Pulmonary artery endothelial cell (primary cell): ENCODE data around the gene PEX7. TPM values are rescaled to one million over a fixed set of nuclear protein-coding genes. Genes with fewer than 3 reads are reported as not detected.
"Not testable (repeated sequence)": the region's sequence is repeated elsewhere in the genome, so short reads cannot be mapped to it uniquely, and the experiment has no call there.

Source experiments
- DNase-seq: peaks from one replicate; pipeline ENCODE4 v3.0.0-alpha.2; 2011; ENCODE audit warnings: low read depth, low spot score
- total RNA-seq: library from RNA; depleted of rRNA; stranded (reverse); fragments of >200 nt; gene quantifications from 2 replicates; pipeline ENCODE4 v1.2.3, GENCODE V29; 2014

The PEX7 gene, protein sequence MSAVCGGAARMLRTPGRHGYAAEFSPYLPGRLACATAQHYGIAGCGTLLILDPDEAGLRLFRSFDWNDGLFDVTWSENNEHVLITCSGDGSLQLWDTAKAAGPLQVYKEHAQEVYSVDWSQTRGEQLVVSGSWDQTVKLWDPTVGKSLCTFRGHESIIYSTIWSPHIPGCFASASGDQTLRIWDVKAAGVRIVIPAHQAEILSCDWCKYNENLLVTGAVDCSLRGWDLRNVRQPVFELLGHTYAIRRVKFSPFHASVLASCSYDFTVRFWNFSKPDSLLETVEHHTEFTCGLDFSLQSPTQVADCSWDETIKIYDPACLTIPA
- 4.8 and 7.9 TPM in 2 replicates for total RNA-seq

DNA sequence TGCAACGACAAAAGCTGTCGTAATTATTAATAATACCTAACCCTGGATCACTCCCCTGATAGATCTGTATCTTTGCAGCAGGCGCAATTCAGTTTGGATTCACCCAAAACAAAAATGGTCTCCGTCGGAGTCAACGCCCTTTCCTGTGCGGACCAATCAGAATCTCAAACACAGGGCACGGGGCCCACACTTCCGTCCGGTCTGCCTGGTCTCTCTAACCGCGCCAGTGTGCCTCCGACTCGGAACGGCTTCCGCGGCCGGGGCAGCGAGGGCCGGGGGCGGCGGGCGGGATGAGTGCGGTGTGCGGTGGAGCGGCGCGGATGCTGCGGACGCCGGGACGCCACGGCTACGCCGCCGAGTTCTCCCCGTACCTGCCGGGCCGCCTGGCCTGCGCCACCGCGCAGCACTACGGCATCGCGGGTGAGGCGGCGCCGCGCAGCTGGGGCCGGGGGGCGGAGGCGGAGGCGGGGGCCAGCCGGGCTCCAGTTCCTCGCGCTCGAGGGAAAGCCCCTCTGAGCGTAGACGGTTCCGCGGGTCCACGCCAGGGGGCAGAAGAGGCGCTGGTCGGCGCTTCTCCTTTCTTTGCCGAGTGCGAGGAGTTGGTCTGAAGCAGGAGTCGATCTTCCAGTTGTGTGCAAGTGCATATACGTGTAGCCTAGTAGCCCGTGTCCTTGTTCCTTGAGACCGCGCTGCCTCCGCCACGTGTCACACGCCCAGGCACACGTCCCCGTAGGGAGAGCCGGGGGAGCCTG is at the start of gene PEX7:
Gene PEX7 (plus strand): TSS at position 217 of the 752 bp plus-strand sequence. CDS start 74 bp downstream, at position 291.
- DNase-seq: peak; percentile 71

DNA sequence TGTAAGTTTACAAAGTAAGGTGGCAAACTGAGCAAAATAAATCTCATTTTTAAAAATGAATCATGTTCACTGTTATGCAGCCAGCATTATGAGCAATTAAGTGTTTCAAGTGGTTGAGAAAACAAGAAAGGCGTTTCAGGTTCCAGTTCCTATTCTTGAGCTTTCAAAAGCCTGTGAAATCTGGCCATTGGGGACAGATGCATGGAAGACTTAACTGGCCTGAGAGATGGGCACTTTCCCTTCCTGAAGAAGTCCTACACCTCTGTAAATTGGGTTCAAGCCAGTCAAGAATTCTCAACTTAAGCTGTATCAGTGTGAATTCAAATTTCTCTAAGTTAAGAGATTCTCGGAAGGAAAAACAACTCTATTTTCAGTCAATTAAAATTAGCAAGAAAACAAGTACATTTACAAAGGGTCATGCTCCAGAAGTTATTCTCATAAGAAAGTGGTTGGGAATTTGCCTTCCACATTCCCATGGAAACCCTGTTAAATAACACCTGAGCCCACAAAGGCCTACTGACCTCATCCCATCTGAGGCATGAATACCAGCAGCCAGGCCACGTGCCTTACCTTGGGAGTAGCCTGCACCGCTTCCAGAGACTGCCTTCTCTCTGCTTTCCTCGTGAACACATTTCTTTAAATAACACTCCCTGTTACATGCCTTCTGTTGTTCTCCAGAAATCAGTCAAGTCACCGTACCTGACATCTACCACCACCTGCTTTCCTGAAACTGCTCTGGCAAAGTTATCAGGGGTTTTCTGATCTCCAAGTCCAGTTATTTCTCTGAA is 49.5 kb upstream of the PEX7 start:
- no peak for DNase-seq

DNA sequence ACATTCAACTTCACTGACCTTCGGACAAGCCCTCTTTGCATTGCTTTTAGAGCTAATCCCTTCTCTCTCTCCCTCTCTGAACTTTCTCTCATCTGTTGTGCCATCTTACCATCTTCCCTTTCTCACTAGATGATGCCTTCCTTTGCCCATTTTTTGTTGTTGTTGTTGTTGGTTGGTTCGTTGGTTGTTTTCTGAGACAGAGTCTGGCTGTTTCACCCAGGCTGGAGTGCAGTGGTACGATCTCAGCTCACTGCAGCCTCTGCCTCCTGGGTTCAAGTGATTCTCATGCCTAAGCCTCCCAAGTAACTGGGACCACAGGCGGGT is 49.0 kb upstream of the PEX7 start:
- no peak for DNase-seq

DNA sequence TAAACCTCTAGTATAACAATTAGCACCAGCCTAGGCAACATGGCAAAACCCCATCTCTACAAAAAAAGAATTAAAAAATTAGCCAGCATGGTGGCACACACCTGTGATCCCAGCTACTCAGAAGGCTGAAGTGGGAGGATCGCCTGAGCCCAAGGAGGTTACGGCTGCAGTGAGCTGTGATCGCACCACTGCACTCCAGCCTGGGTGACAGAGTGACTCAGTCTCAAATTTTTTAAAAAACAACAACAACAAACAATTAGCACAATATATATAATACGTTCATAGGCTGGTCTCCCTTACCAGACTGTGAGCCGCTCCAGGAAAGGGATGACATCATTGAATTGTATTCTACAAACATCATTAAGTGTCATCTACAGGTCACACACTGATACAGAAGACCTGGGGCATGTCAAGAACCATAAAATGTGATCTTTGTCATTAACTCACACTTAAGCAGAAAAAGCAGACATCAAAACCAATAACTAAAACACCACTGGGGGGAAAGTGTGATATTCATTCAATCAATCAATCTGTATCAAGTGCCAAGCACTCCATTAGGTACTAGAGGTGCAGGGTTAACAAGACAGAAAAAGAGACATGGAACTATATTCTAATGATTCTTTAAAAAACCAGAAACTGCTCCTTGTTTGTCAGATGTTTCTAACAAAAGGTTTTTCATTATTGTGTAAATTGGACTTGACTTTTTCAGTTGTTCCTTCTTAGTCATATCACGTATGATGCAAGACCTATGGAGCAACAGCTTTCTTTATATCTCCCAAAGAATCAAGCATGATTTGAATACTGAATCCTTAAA is 48.0 kb upstream of the PEX7 start:
- no peak for DNase-seq

DNA sequence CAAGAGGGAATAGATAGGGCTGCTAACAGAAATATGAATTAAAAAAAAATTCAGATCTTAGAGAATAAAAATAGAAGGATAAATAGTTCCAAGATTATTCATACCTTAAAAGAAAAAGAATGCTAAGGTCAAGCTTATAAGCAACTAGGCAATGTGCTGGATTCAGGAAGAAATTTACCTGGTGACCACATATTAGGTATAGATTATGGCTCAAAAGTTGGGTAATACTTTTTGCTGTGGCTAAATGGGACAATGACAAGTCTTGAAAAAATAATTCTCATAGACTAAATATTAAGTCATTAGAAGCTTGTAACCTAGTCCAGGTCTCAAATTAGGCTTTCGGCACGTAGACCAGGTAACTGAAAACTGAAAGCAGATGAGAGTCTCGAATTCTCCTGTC is 47.3 kb upstream of the PEX7 start:
- DNase-seq: no peak

DNA sequence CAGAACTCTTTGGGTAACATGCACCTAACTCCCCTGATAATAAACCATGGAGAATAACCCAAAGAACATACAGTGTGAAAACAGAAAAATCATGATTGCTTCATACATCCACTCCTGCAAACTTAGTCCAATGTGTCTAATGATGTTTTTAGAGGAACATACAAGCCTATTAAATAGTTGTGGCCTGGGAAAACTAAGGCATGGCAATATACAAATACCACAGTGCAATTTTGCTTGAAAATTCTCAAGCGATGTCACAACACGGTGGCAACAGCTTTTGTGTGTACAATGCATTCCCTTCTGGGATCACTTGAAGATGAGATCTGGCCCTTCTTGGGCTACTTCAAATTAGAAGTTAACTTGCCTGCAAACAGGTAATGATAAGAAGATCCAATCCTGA is 46.8 kb upstream of the PEX7 start:
- DNase-seq: no peak

DNA sequence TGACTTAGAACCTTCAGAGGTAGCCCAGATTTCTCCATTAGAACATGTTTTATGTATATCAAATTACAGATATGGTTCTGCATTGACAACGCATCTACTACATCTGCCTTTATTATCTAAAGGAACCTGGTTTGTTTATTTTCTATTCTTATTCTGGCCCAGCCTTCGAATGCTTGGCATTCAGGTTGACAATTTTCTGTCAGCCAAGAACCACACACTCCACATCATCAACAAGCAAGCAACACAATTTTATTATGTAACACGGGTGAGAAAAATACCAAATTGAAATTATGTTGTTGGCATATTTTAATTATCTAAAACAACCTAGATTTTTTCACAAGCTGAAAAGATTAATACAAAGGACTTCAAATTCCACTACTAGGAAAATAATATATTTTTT is 44.7 kb upstream of the PEX7 start:
- DNase-seq: no peak

DNA sequence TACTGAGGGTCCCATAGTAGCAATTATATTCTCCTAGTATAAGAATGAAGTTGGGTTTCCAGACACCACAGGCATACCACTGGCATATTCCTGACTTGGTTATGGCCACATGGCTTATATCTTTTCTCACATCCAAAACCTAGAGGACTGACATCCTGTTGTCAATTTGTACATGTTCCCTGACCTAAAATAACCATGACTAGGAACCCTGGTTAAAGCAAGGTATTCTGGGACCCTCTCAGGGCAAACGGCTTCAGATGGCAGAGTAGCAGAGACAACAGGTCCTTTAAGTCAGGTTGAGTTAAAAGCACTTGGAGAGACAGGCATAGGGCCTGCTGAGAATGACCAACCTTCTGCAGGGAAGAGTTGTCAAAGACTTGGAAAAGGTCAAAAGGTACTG is 42.7 kb upstream of the PEX7 start:
- DNase-seq: no peak

DNA sequence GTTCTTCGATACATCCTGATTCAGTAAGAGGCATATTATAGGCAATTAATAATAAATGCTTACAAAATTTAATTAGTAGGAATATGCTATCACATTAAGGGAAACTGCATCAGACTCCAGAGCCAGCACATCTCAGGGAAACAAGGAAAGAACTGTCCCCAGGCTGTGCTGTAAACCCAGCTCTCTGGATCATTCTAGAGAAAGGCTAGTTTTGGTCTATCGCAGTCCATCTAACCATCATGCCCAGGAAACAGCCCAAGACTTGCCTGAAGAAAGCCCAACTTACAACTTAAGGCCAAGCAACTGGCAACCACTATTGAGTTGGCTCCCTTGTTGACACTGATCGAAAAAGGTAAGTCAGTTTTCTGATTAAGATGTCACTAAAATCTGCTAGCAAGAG is 41.4 kb upstream of the PEX7 start:
- DNase-seq: no peak

DNA sequence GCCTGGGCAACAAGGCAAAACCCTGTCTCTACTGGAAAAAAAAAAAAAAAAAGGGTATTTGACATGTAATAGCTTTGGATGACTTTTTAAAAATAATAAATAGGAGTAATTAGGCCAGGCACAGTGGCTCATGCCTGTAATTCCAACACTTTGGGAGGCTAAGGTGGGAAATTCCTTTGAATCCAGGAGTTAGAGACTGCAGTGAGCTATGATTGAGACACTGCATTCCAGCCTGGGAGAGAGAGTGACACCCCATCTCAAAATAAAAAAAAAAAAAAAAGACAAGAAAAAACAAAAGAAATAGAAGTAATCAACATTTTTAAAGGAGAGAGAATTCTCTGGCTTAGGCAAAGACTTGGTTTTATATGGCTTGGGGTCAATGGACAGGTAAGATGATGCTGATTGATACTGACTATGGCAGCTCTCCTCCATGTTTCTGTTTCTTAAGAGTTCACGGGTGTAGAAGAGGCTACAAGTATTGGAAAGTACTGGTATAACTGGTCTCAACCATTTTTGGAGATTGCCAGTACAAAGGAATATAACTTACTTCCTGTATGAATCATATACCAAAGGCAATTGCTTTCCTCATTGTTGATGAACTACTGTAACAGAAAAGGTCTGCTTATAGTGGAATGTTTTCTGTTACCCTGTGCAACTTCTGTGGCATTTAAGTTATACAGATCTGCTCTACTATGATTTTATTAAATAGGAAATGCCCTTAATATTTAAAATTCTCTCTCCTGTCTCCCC is 40.2 kb upstream of the PEX7 start:
- DNase-seq: peak; percentile 57

DNA sequence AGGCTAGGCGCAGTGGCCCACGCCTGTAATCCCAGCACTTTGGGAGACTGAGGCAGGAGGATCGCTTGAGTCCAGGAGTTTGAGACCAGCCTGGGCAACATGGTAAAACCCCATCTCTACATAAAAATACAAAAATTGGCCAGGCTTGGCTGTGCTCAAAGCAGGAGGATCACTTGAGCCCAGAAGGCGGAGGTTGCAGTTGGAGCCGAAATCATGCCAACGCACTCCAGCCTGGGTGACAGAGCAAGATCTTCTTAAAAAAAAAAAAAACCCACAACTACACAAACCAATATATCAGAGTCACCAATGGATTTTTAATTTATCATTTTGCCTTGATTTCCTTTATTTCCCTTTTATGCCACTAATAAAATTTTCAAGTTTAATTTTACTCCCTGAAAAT is 39.4 kb upstream of the PEX7 start:
- no peak for DNase-seq

DNA sequence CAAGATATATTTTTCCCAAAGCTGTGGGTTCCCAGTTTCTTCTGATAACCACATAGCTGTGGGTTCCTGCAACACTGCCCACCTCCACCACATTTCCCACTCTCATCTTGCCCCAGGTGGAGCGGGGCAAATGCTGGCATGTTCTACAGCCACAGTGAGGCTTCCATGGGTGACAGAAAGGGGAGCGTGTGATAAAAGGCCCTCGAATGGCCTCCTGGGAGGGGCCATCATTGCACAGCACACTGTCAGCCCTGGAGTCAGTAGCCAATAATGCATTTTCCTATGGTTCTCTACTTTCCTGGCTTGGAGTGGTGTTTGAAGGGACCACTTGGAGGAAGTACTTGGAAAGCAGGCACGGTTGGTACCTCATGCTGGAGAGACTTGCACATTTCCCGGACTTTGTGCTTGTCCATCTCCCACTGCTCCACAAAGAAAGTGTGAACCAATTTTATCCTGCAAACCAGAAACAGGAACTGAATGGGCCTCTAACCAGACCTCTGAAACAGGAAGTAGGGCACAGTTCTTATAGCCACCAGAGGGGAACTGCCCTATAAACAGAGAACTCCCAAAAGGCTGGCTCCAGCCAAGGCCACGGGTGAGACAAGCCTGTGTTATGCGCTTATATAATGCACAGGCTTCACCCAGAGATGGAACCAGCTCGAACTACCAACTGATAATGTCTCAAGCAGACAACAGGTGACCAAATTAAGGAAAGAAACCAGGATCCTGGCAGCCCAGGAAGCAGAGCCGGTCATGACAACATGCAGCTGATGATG is 38.7 kb upstream of the PEX7 start:
- no peak for DNase-seq

DNA sequence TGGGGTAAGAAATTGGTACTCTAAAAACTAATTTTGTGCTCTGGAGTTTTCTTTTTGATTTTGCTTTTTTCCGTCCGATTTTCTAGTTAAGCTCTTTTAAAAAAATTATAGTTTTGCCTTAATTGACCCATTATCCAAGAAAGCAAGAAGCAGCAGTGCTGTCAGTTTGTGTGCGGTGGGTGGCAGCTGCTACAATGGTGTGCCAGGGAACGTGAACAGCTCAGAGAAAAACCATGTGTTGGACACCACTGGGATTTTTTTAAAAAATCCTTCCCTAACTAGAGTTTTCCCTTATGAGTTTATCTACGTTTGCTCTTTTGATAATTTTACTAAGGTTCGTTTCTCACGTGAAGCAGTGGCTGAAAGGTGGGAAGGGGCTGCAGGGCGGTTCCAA is 38.1 kb upstream of the PEX7 start:
- no peak for DNase-seq

DNA sequence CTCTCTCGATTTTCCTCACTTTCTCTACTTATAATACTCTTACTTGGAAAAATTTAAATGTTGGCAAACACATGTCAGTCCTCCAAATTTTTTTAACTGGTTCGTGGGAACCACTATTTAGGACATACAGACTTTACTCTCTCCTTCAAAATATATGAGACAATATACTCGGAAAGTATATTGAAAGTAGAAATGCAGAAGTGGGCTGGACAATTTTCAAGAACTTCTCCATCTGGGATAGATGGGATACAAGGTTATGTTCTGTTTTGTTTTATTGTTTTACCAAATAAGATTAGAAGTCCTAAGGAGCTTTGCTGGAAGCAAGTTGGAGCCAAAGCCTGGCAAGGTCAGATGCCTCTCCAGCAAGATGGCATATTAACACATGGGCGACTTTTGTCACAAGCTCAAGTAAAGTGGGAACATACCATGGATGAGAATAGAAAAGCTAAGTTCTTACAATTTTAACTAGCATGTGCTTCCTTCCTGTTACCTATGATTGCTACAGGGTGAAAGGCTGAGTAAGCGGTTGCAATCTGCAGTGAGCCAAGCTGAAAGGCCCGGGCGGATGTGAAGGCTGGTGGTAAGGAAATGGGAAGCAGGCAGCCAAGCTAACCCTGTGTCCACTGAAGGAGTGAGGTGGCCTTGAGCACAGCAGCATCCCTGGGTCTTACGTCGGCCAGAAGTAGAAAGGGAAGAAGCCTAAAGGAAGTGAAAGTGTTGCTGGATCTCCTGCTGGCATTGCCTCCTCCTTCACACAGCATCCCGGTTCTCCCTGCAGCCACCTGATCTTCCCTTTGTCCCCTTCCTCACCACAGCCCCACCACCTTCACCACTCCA is 37.3 kb upstream of the PEX7 start:
- peak; percentile 71 for DNase-seq

DNA sequence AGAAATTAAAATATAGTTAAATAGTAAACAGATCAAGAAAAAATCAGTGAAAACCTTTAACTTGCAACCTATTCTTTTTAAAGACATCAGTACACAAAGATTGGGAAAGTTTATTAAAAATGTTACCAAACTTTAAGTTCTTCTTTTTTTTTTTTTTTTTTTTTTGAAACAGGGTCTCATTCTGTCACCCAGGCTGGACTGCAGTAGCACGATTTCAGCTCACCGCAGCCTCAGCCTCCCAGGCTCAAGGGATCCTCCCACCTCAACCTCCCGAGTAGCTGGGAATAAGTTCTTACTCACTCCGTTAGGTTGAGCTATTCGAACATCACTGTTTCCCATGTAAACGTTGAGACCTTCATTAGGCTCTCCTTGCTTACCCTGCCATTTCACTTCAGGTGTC is 35.7 kb upstream of the PEX7 start:
- no peak for DNase-seq

DNA sequence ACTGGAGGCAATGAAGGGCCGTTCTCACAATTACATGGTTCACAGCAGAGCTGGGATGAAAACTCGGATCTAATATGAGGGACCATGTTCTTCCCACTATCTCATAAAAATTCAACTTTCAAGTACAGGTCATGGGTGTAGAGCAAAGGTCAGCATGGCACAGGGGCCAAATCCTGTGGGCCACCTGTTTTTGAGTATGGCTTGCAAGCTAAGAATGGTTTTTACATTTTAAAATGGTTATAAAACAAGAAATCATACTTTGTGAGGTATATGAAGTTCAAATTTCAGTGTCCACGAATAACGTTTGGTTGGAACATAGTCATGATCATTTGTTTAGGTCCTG is 34.7 kb upstream of the PEX7 start:
- no peak for DNase-seq

DNA sequence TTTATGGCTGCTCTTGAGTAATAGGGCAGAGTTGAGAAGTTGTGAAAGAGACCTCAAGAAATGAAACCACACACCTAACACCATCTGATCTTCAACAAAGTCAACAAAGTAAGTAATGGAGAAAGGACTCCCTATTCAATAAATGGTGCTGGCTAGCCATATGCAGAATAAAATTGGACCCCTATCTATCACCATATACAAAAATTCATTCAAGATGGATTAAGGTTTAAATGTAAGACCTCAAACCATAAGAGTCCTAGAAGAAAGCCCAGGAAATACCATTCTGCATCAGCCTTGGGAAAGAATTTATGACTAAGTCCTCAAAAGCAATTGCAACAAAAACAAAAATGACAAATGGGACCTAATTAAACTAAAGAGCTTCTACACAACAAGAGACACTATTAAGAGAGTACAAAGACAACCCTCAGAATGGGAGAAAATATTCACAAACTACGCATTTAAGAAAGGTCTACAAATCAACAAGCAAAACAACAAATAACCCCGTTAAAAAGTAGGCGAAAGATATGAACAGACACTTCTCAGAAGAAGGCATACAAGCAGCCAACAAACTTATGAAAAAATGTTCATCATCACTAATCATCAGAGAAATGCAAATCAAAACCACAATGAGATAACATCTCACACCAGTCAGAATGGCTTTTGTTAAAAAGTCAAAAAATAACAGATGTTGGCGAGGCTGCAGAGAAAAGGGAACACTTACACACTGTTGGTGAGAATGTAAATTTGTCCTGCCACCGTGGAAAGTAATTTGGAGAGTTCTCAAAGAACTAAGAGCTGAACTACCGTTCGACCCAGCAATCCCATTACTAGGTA is 34.1 kb upstream of the PEX7 start:
- no peak for DNase-seq

DNA sequence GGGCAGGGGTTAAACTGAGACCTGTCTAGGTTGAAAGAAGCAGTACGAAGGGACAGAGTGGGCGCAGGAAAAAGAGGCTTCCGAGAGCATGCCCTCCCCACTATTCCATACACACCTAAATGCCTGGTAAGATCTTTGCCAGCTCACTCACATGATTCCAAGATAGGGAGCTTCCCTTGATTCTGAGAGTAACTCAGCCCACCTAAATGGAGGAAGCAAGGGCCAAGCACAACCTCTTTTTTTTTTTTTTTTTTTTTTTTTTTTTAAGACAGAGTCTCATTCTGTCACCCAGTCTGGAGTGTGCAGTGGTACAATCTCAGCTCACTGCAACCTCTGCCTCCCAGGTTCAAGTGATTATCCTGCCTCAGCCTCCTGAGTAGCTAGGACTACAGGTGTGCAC is 33.0 kb upstream of the PEX7 start:
- not testable (repeated sequence) for DNase-seq
